GM18520 (cell line): ENCODE measurements around the gene RSPH9.

Experiments used
- ATAC-seq: cut with Tn5 transposase; IDR thresholded peaks from one replicate; pipeline ENCODE4 v1.9.1; 2021; ENCODE audit not compliant: unreplicated experiment

Gene RSPH9

GRCh38 chr6:43644940-43645612, at the start of gene RSPH9:
RSPH9 (plus strand) TSS chr6:43645036; CDS start chr6:43645099, 63 bp downstream.
- no peak for ATAC-seq

GRCh38 chr6:43600595-43600994, 44.2 kb upstream of the RSPH9 start:
- no peak for ATAC-seq

- ATAC-seq: no peak
These were observed 40.7 kb upstream of the RSPH9 start for GRCh38 chr6:43604174-43604573.

- ATAC-seq: no peak
These were observed 38.8 kb upstream of the RSPH9 start for GRCh38 chr6:43606019-43606418.

DNA sequence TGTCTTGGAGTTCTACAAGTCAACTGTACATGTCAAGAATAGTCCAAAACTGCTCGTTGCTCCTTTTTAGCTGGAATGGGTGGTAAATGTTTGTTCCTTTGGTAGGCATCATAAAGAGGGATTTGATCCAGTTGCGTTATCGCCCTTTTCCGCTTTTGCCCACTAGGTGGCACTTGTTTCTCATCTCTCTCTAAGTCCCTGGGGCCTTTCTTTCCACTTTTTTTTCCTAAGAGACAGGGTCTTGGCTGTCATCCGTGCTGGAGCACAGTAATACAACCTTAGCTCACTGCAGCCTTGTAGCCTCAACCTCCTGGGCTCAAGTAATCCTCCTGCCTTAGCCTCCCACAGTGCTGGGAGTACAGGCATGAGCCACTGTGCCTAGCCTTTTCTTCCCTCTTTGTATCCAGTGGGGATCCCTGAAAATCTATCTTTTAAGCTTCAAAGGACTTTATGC, 36.5 kb upstream of the RSPH9 start:
- ATAC-seq: no peak

DNA sequence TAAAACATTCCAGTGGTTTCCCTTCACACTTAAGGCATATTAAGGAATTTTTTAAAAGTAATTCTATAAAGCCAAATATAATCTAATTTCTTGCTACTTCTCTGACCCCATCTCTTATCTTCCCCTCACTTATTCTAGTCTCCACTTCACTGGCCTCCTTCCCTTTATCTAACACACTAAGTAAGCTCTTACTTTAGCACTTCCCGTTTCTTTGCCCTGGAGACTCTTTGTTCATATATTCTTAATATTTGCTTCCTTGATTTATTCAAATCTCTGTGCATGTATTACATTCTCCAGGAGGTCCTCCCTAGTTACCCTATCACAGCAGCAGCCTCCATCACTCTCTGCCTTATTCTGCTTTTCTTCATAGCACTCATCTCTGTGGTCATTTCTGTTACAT, 36.0 kb upstream of the RSPH9 start:
- ATAC-seq: no peak

DNA sequence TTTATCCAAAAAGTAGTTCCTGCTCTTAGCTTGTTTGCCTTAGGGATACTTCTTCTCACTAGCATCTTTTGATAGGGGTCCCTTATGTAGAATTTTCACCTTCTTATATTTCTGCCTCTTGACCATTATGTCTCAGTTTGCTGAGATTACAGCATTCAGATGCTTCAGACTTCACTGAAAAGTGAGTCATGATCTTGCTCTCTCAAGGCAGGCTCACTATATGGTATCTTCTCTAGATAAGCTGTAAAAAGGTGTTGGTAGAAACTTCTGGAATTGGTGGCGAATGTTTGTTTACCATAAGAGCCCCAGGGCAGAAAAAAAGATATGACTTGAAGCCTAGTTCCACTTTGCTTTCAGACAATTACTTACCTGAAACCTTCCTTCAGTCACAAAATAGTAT, 35.4 kb upstream of the RSPH9 start:
- no peak for ATAC-seq

DNA sequence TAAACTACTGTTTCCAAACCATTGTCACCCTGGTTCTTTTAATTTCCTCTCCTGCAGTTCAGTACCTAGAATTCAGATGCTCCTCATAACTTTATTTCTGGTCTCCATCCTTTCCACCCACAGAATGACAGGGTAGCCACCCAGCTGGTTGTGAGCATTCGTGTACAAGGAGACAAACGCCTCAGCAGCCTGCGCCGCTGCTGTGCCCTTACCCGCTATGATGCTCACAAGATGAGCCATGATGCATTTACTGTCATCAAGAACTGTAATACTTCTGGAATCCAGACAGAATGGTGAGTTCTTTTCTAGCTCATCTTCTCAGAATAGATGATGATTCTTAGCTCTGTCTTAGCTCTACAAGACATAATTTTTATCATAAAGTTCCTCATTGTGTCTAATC, 34.4 kb upstream of the RSPH9 start:
- ATAC-seq: no peak

- no peak for ATAC-seq
These were observed 31.0 kb upstream of the RSPH9 start for GRCh38 chr6:43613721-43614395.

DNA sequence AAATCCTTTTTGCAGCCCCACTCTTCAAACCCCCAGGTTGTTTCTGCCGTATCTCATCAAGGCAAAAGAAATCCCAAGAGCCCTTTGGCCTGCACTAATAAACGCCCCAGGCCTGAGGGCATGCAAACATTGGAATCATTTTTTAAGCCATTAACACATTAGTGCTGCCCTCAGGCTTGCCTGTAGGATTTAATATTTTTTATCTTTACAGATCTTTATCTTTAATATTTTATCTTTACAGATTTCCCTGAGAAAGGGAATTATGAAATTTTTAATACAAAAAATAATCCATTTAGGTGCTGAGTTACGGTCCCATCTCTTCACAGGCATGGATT, 30.5 kb upstream of the RSPH9 start:
- no peak for ATAC-seq

DNA sequence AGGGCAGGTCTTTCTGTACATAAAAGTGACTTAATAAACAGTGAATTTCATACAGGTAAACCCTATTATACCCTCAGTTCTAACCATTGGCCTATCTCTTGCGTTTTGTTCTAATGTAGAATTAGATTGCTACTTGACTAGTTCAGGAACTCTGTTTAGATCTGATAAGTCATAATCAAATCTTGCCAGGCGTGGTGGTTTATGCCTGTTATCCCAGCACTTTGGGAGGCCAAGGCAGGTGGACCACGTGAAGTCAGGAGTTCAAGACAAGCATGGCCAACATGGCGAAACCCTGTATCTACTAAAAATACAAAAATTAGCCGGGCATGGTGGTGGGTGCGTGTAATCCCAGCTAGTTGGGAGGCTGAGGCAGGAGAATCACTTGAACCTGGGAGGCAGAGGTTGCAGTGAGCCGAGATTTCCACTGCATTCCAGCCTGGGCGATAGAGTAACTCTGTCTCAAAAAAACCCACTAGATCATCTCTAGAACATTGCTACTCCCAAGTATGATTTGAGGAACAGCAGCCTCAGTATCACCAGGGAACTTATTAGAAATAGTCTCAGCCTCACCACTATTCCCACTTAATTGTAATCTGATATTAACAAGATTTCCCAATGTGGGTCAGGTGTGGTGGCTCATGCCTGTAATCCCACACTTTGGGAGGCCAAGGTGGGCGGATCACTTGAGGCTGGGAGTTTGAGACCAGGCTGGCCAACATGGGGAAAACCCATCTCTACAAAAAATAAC, 27.9 kb upstream of the RSPH9 start:
- ATAC-seq: no peak

DNA sequence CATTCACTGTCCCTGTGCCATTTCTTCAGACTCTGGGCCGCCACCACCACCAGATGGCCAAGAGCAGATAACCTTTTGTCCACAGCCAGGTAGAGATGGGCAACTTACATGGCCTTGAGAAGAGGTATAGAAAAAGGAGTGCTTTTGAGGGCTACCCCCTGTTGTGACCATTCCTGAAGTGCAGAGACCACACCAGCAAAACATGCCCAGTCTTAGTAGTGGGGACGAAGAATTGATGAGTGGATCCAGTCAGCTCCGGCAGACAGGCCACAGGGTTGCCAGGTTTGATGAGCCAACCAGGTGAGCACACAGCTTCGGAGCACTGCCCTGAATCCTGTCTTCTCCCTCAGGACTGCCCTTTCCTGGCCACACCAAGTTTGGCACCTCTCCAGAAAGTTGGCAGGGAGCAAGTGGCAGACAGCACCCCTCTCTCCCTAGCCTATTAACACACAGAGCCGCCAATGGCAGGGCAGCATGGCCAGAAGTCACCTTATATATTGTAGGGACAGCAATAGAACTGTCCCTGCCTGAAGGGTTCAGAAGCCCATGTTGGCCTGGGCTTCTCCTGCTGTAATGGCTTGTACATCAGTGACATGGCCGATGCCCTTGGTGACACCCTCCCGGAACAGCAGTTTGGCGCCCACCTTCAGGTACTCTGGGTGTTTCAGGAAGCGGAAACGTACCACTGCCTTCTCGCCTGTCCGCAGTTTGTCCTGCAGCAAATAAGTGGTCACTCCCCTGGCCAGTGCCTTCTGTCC, 23.6 kb upstream of the RSPH9 start:
- no peak for ATAC-seq

- no peak for ATAC-seq
These were observed 23.0 kb upstream of the RSPH9 start for GRCh38 chr6:43621836-43622180.

- no peak for ATAC-seq
These were observed 22.3 kb upstream of the RSPH9 start for GRCh38 chr6:43622541-43622940.

GRCh38 chr6:43623880-43624785, 20.7 kb upstream of the RSPH9 start:
- no peak for ATAC-seq

GRCh38 chr6:43624786-43625288, 20.0 kb upstream of the RSPH9 start:
- no peak for ATAC-seq

- no peak for ATAC-seq
These were observed 19.3 kb upstream of the RSPH9 start for GRCh38 chr6:43625393-43625992.

DNA sequence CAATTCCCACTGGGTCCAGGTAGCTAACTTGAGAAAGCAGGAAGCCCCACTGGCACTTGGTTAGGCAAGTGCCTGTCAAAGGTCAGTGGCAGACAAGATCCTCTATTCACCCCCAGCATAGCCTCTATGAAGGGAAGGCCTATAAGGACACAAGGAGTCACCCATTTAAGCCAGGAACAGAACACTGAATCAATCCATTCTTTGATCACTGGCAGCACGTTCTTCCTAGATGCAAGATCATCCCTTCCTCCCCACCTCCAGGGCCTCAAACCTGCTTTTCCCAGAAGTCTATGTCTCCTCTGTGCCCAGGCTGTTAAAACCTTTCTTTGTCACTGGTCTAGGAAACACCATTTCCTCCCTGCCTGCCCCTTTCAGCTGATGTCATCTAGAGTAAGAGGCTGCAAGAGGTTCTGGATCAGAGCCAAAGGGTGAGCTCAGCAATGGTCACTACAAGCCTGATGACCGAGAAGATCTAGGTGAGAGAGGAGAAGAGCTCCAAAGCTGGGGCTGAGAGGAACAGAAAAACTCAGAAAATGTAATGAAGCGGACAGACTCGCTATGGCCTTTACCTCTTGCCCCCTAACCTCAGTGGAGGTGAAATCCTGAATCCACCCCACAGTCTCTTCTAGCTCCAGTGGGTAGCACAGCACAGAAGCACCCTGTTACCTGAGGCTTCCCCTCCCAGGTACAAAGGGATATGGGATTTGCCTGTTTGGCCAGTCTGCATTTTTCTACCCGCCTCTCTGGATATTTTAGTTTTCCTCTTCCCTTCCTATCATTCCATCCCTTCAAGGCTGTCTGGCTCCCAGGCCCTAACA, 17.6 kb upstream of the RSPH9 start:
- ATAC-seq: no peak
